HepG2 (cell line): ENCODE measurements around the gene ERFL. TPM values are rescaled to one million over a fixed set of nuclear protein-coding genes. Genes with fewer than 3 reads are reported as not detected.

ENCODE experiments used
- ATAC-seq: fragments of 200-7000 bp; cut with Tn5 transposase; 3 replicates; pipeline ENCODE4 v1.9.1; 2020; ENCODE audit warnings: mild to moderate bottlenecking, moderate library complexity
- BruUV-seq: library from RNA; stranded (reverse); fragments of 400-500 nt; replicated peaks from 2 replicates; lab custom pipeline; 2021; lab: Mats Ljungman, UMichigan
- CTCF ChIA-PET: fragments of 300-600 bp; formaldehyde crosslinking; extraction: SDS; loops from one replicate; lab custom pipeline; 2021; ENCODE audit warnings: low total read pairs, inconsistent platforms, low intra/inter-chr PET ratio; lab: Yijun Ruan, JAX
- POLR2A ChIA-PET: fragments of 350-600 bp; sonication (Branson Sonifier 250); formaldehyde crosslinking; loops from one replicate; lab custom pipeline; 2020; ENCODE audit warnings: antibody characterized with exemption, inconsistent platforms; lab: Yijun Ruan, JAX
- DNase-seq: peaks from one replicate; pipeline ENCODE4 v3.0.0-alpha.2; 2015; ENCODE audit warnings: low spot score
- FAIRE-seq: peaks from 3 replicates; lab custom pipeline; 2011; peaks lifted over from hg19 to GRCh38; lab: Jason Lieb, UNC
- H2AFZ ChIP-seq: one replicate; pipeline ENCODE4 v1.6.1; 2011; ENCODE audit warnings: low read length, inconsistent platforms
- H3K27ac ChIP-seq: fragments of 300-600 bp; 3 replicates; pipeline ENCODE4 v1.8.0; 2011; ENCODE audit warnings: mixed run types, mild to moderate bottlenecking, mixed read lengths, low read length, inconsistent platforms; ENCODE audit not compliant: insufficient read depth; ENCODE audit errors: extremely low read length
- H3K27me3 ChIP-seq, 2 experiments: fragments of 200-600 bp in 1 of 2; 2 replicates in 1 of 2; 3 replicates in 1 of 2; pipeline versions ENCODE4 v1.6.0 to v1.8.0; 2011; ENCODE audit warnings: low read length in 2 of 2, mild to moderate bottlenecking in 2 of 2, moderate library complexity in 2 of 2, inconsistent platforms in 1 of 2; ENCODE audit not compliant: insufficient read depth in 2 of 2, control insufficient read depth in 1 of 2
- H3K36me3 ChIP-seq, 2 experiments: fragments of 200-600 bp in 1 of 2; replicated peaks in 1 of 2; 2 replicates in 1 of 2; 3 replicates in 1 of 2; pipeline versions ENCODE4 v1.5.1 to v1.8.0; 2011; ENCODE audit warnings: low read length in 2 of 2, inconsistent platforms in 1 of 2; ENCODE audit not compliant: insufficient read depth in 2 of 2, control insufficient read depth in 1 of 2
- H3K4me1 ChIP-seq: 2 replicates; pipeline ENCODE4 v1.5.1; 2012; ENCODE audit warnings: low read length, inconsistent platforms; ENCODE audit not compliant: insufficient read depth
- H3K4me2 ChIP-seq: 2 replicates; pipeline ENCODE4 v1.6.0; 2011; ENCODE audit warnings: low read depth, low read length, inconsistent platforms
- H3K4me3 ChIP-seq, 3 experiments: fragments of 200-600 bp in 1 of 3; sonication (generic), shearing (Covaris generic) in 1 of 3; replicated peaks in 1 of 3; 2 replicates each; pipeline ENCODE4 v1.5.1; 2011 to 2016; ENCODE audit warnings: low read length in 3 of 3, inconsistent platforms in 2 of 3, low read depth in 2 of 3, mild to moderate bottlenecking in 2 of 3, control low read depth in 1 of 3, mixed read lengths in 1 of 3; ENCODE audit not compliant: insufficient read depth in 1 of 3
- H3K79me2 ChIP-seq: one replicate; pipeline ENCODE4 v1.6.1; 2011; ENCODE audit warnings: low read length, inconsistent platforms; ENCODE audit not compliant: insufficient read depth
- H3K9ac ChIP-seq: 2 replicates; pipeline ENCODE4 v1.6.0; 2011; ENCODE audit warnings: mild to moderate bottlenecking, low read depth, low read length, inconsistent platforms; ENCODE audit not compliant: insufficient read depth
- H3K9me3 ChIP-seq: 2 replicates; pipeline ENCODE4 v1.5.1; 2012; ENCODE audit warnings: mild to moderate bottlenecking, low read length
- H4K20me1 ChIP-seq: 2 replicates; pipeline ENCODE4 v1.6.0; 2011; ENCODE audit warnings: inconsistent platforms, mild to moderate bottlenecking, low read length, moderate library complexity; ENCODE audit not compliant: insufficient read depth
- CBX2 ChIP-seq, 2 experiments: fragments of 200-600 bp in 1 of 2; sonication (generic); formaldehyde crosslinking in 1 of 2; IDR thresholded peaks; 2 replicates each; pipeline versions ENCODE4 v1.7.0 to v1.8.1; 2018 to 2022; ENCODE audit warnings: low read depth in 2 of 2, low read length in 1 of 2, mild to moderate bottlenecking in 1 of 2, missing genetic modification reagents in 1 of 2
- HNF4A ChIP-seq: sonication (generic); formaldehyde crosslinking; IDR thresholded peaks from 2 replicates; pipeline ENCODE4 v1.4.0; 2020; ENCODE audit warnings: missing genetic modification reagents
- PHF8 ChIP-seq: sonication (generic); formaldehyde crosslinking; IDR thresholded peaks from 2 replicates; pipeline ENCODE4 v1.5.0; 2020; ENCODE audit warnings: missing genetic modification reagents
- RFXAP ChIP-seq: sonication (generic); formaldehyde crosslinking; IDR thresholded peaks from 2 replicates; pipeline ENCODE4 v1.4.0; 2020; ENCODE audit warnings: missing genetic modification reagents, borderline replicate concordance
- RNF2 ChIP-seq: fragments of 450-650 bp; conservative IDR thresholded peaks from 2 replicates; pipeline ENCODE4 v1.6.1; 2016; ENCODE audit warnings: low read depth
- SRY ChIP-seq: sonication (generic); formaldehyde crosslinking; IDR thresholded peaks from 2 replicates; pipeline ENCODE4 v1.8.0; 2022; ENCODE audit warnings: mild to moderate bottlenecking, missing genetic modification reagents
- STAT5B ChIP-seq: sonication (generic); formaldehyde crosslinking; IDR thresholded peaks from 2 replicates; pipeline ENCODE4 v1.4.0; 2020; ENCODE audit warnings: missing genetic modification reagents
- ZNF180 ChIP-seq: sonication (generic); formaldehyde crosslinking; IDR thresholded peaks from 2 replicates; pipeline ENCODE4 v1.4.0; 2020; ENCODE audit warnings: low read depth, missing genetic modification reagents, borderline replicate concordance
- ZNF292 ChIP-seq: sonication (generic); formaldehyde crosslinking; IDR thresholded peaks from 2 replicates; pipeline ENCODE4 v1.8.1; 2022; ENCODE audit warnings: mild to moderate bottlenecking, low read depth, missing genetic modification reagents, borderline replicate concordance
- ZNF30 ChIP-seq: sonication (generic); formaldehyde crosslinking; IDR thresholded peaks from 2 replicates; pipeline ENCODE4 v1.5.0; 2020; ENCODE audit warnings: mild to moderate bottlenecking, missing genetic modification reagents
- ZNF335 ChIP-seq: sonication (generic); formaldehyde crosslinking; IDR thresholded peaks from 2 replicates; pipeline ENCODE4 v1.4.0; 2020; ENCODE audit warnings: missing genetic modification reagents
- ZNF563 ChIP-seq: sonication (generic); formaldehyde crosslinking; IDR thresholded peaks from 2 replicates; pipeline ENCODE4 v1.8.0; 2022; ENCODE audit warnings: mild to moderate bottlenecking, moderate library complexity, missing genetic modification reagents
- ZNF597 ChIP-seq: sonication (generic); formaldehyde crosslinking; IDR thresholded peaks from 2 replicates; pipeline ENCODE4 v1.5.0; 2020; ENCODE audit warnings: missing genetic modification reagents
- WGBS: methylation state at CpG from one replicate; pipeline ENCODE4 v1.1.6; 2017; ENCODE audit warnings: low lambda C conversion rate; 5-methylcytosine and 5-hydroxymethylcytosine counted together
- in situ Hi-C: cut with HindIII; loops from 2 replicates; pipeline ENCODE4 v1.10.0; 2017; ENCODE audit warnings: low pct_unique_long_range_greater_than_20kb; ENCODE audit not compliant: extremely low pct_ligation_motif_present
- intact Hi-C: fragments of 100-400 bp; cut with micrococcal nuclease; formaldehyde crosslinking; loops from one replicate; pipeline ENCODE4 v1.10.0; 2022; ENCODE audit not compliant: unreplicated experiment
- polyA plus RNA-seq, 8 experiments: library from polyadenylated mRNA; depleted of rRNA in 3 of 8; stranded (reverse) in 7 of 8; unstranded in 1 of 8; fragments of >200 nt; fragmentation: Illumina TruSeq in 4 of 8; extraction: Trizol in 4 of 8; gene quantifications; 2 replicates each; pipeline versions ENCODE4 v1.2.1 to v1.2.3, GENCODE V29; 2011 to 2016; ENCODE audit warnings: low read depth in 4 of 8, missing spikeins in 1 of 8, mixed read lengths in 1 of 8; ENCODE audit not compliant: insufficient read depth in 1 of 8
- total RNA-seq, 5 experiments: library from RNA; depleted of rRNA; stranded (reverse); fragments of >200 nt; fragmentation: Illumina TruSeq; extraction: Trizol; gene quantifications; 2 replicates each; pipeline ENCODE4 v1.2.3, GENCODE V29; 2016; ENCODE audit warnings: low read depth in 1 of 5

ERFL gene
- total and polyA plus RNA-seq, 2 of the 13 experiments (the other 11 are each of a cell fraction or from before 2014, with no cell fraction given), result not detected

- H3K27ac ChIP-seq, result no peak overlapping the region
- CTCF ChIA-PET, result no interaction called here
- H3K4me3 ChIP-seq, result no peak overlapping the region
- H4K20me1 ChIP-seq, result 0 out of 2 replicates have a peak, but pooled peaks cover 3% of the 10 kb centered on the region
- ATAC-seq (no peak), FAIRE-seq (no peak), DNase-seq (no peak)
- no peak overlapping the region for H3K4me2 ChIP-seq
- peaks cover 19 to 45% of the 10 kb centered on the region in 2 experiments; a peak in 4 of 5 replicates for H3K36me3 ChIP-seq
- TF ChIP-seq ZNF563 (CRISPR knock-in tag) (no peak), ZNF292 (CRISPR knock-in tag) (no peak), ZNF335 (CRISPR knock-in tag) (no peak), RNF2 (no peak), HNF4A (CRISPR knock-in tag) (no peak), RFXAP (CRISPR knock-in tag) (no peak), ZNF597 (CRISPR knock-in tag) (no peak), CBX2 (IDR thresholded peaks at IDR 0.05; ENCODE audit: low read depth, low read length) (no peak), CBX2 (CRISPR knock-in tag; IDR thresholded peaks at IDR 0.05; ENCODE audit: low read depth) (no peak), SRY (CRISPR knock-in tag) (no peak), PHF8 (CRISPR knock-in tag) (no peak), ZNF30 (CRISPR knock-in tag) (no peak), ZNF180 (no peak), STAT5B (CRISPR knock-in tag) (no peak)
- no peaks in the 10 kb centered on the region for H3K9me3 ChIP-seq
- in situ Hi-C loops (no loop called here), intact Hi-C loops (no loop called here)
- H3K79me2 ChIP-seq, result no peaks in the 10 kb centered on the region
- WGBS, result 93% methylated on average over 19 of the region's 21 CpGs
- peaks cover 0 to 11% of the 10 kb centered on the region in 2 experiments for H3K27me3 ChIP-seq
- POLR2A ChIA-PET, result no interaction called here
- H3K4me1 ChIP-seq, result peaks cover 24% of the 10 kb centered on the region
- H3K9ac ChIP-seq, result no peak overlapping the region
- no peak overlapping the region for H2AFZ ChIP-seq
- BruUV-seq, result TSS peak; percentile 34
Measured at GRCh38 chr19:41906916-41907680, 21.2 kb downstream of the ERFL start.
